ENCODE data around the gene AATK. TPM values are rescaled to one million over a fixed set of nuclear protein-coding genes. Genes with fewer than 3 reads are reported as not detected.

AATK gene
- total and polyA plus RNA-seq, 2 experiments from 2014 or later, result 5.7 to 6.3 TPM

DNA sequence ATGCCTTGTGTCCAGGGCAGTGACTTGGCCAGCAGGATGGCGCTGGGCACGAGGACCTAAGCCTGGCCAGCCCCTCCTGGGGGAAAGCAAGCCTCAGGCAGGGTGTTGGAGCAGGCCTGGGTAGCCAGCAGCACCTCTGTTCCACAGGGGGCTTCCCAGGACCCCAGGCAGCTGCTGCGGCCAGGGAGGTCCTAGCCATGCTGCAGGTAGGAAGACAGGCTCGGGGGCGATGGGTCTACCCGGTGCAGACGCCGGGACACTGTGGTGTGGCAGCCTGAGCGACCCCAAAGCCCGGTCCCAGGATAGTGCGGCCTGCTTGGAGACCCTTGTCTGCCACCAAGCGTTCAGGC is 22.4 kb upstream of the AATK start:
- no peak for DNase-seq (ENCODE audit: low spot score)
- Histone ChIP-seq H3K9me3 (ENCODE audit: low read depth) (no peaks in the 10 kb centered on the region), H4K20me1 (ENCODE audit: insufficient read depth, poor library complexity, severe bottlenecking) (no peaks in the 10 kb centered on the region), H3K9me2 (replicated peaks; ENCODE audit: insufficient read depth) (no peaks in the 10 kb centered on the region), H2AFZ (no peak overlapping the region), H3K36me3 (replicated peaks; ENCODE audit: insufficient read depth, low read depth) (no peaks in the 10 kb centered on the region), H3K4me2 (no peak overlapping the region), H3K79me2 (no peaks in the 10 kb centered on the region), H3K4me1 (ENCODE audit: insufficient read depth) (no peaks in the 10 kb centered on the region), H3K27me3 (no peaks in the 10 kb centered on the region), H3K4me3 (no peak overlapping the region), H3K27ac (no peak overlapping the region)
- no peak for TF ChIP-seq EZH2phosphoT487 (IDR thresholded peaks at IDR 0.05; ENCODE audit: low read depth, severe bottlenecking, unreplicated experiment)
- TF ChIP-seq EZH2 (IDR thresholded peaks at IDR 0.05; ENCODE audit: borderline replicate concordance), result no peak
- TF ChIP-seq, protein P1, sequence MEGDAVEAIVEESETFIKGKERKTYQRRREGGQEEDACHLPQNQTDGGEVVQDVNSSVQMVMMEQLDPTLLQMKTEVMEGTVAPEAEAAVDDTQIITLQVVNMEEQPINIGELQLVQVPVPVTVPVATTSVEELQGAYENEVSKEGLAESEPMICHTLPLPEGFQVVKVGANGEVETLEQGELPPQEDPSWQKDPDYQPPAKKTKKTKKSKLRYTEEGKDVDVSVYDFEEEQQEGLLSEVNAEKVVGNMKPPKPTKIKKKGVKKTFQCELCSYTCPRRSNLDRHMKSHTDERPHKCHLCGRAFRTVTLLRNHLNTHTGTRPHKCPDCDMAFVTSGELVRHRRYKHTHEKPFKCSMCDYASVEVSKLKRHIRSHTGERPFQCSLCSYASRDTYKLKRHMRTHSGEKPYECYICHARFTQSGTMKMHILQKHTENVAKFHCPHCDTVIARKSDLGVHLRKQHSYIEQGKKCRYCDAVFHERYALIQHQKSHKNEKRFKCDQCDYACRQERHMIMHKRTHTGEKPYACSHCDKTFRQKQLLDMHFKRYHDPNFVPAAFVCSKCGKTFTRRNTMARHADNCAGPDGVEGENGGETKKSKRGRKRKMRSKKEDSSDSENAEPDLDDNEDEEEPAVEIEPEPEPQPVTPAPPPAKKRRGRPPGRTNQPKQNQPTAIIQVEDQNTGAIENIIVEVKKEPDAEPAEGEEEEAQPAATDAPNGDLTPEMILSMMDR (IDR thresholded peaks at IDR 0.05; ENCODE audit: poor library complexity), result no peak
- 97% methylated on average over 12 of the region's 12 CpGs for WGBS (ENCODE audit: low lambda C conversion rate, missing lambda C conversion rate)

DNA sequence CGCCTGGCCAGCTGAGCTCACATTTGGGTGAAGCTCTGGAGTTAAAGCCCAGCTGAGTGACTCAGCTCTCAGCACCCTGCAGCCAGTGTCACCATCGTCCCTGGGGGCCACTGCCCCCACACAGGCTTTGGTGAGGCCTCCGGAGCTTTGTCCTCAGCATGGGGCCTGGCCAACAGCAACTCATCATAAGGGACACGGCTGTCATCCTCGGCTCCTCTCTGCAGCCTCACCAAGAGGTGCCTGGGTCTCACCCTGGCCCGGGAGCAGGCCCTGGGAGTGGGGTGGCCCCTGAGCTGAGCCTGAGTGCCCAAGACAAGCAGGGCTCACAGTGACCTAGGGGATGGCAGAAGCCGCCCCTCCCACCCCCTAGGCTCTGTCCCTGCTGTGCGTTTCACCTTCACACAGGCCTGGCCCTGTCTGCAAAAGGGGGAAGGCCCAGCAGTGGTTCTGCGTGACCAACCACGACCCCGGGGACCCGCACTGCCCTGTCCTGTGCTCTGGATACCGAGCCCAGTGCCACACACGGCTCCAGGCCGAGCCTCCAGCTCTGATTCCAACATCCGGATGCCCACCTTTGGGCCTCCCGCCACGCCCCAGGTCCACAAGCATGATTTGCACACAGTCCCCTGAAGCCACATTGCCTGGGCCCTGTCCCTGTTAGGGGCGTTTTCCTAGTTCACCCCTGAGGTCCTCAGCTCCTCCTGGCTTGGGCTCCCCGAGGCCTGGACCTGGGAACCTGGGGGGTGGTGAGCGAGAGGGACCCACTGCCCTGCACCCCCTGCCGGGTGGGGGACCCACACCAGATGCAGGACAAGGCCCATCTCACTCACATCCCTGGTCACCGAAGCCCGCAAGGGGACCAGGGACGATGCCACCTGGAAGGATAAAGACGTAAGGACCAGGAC is 21.8 kb upstream of the AATK start:
- TF ChIP-seq, protein P1 (IDR thresholded peaks at IDR 0.05; ENCODE audit: poor library complexity), result no peak
- TF ChIP-seq EZH2phosphoT487 (IDR thresholded peaks at IDR 0.05; ENCODE audit: low read depth, severe bottlenecking, unreplicated experiment), result no peak
- no peak for TF ChIP-seq EZH2 (IDR thresholded peaks at IDR 0.05; ENCODE audit: borderline replicate concordance)
- Histone ChIP-seq H3K9me2 (replicated peaks; ENCODE audit: insufficient read depth) (no peaks in the 10 kb centered on the region), H3K27me3 (no peaks in the 10 kb centered on the region), H3K27ac (no peak overlapping the region), H3K36me3 (replicated peaks; ENCODE audit: insufficient read depth, low read depth) (no peaks in the 10 kb centered on the region), H3K79me2 (no peaks in the 10 kb centered on the region), H3K4me3 (no peak overlapping the region), H4K20me1 (ENCODE audit: insufficient read depth, poor library complexity, severe bottlenecking) (no peaks in the 10 kb centered on the region), H3K4me1 (ENCODE audit: insufficient read depth) (no peaks in the 10 kb centered on the region), H3K4me2 (no peak overlapping the region), H3K9me3 (ENCODE audit: low read depth) (no peaks in the 10 kb centered on the region), H2AFZ (no peak overlapping the region)
- no peak for DNase-seq (ENCODE audit: low spot score)
- WGBS (ENCODE audit: low lambda C conversion rate, missing lambda C conversion rate), result 95% methylated on average over 26 of the region's 26 CpGs

DNA sequence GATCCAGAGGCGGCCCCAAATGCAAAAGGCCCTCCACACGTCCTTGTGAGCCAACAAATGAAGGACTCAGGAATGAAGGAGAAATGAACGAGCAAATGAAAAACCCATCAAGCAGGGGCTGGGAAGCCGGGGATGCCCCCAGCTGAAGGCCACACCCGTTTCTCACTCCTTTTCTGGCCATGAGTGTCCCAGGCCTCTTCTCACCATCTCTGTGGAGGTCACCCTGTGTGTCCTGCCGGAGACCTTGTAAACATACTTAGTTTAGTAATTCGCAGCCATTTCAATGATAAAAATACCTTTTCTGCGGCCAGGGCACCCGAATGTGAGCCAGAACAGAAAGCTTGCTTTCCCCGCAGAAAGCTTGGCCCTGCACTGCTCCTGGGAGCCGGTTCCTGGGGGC is 21.1 kb upstream of the AATK start:
- H3K9me2 ChIP-seq (replicated peaks; ENCODE audit: insufficient read depth), result no peaks in the 10 kb centered on the region
- 99% methylated on average over 11 of the region's 11 CpGs for WGBS (ENCODE audit: low lambda C conversion rate, missing lambda C conversion rate)
- H3K4me3 ChIP-seq, result no peak overlapping the region
- H3K27me3 ChIP-seq, result no peaks in the 10 kb centered on the region
- H3K27ac ChIP-seq, result no peak overlapping the region
- H3K79me2 ChIP-seq, result no peaks in the 10 kb centered on the region
- DNase-seq (ENCODE audit: low spot score), result no peak
- H4K20me1 ChIP-seq (ENCODE audit: insufficient read depth, poor library complexity, severe bottlenecking), result no peaks in the 10 kb centered on the region
- TF ChIP-seq, protein P1 (IDR thresholded peaks at IDR 0.05; ENCODE audit: poor library complexity), result no peak
- no peak for TF ChIP-seq EZH2 (IDR thresholded peaks at IDR 0.05; ENCODE audit: borderline replicate concordance)
- TF ChIP-seq EZH2phosphoT487 (IDR thresholded peaks at IDR 0.05; ENCODE audit: low read depth, severe bottlenecking, unreplicated experiment), result no peak
- no peaks in the 10 kb centered on the region for H3K4me1 ChIP-seq (ENCODE audit: insufficient read depth)
- no peaks in the 10 kb centered on the region for H3K9me3 ChIP-seq (ENCODE audit: low read depth)
- no peak overlapping the region for H3K4me2 ChIP-seq
- H2AFZ ChIP-seq, result no peak overlapping the region
- H3K36me3 ChIP-seq (replicated peaks; ENCODE audit: insufficient read depth, low read depth), result no peaks in the 10 kb centered on the region

All from hepatocyte (in vitro differentiated cells).